Uterus (tissue), 4 donors: Measurements from ENCODE around the gene DCLK2. TPM values are rescaled to one million over a fixed set of nuclear protein-coding genes. Genes with fewer than 3 reads are reported as not detected.

Experiments
- DNase-seq, 2 donors: peaks; one replicate each; pipeline ENCODE4 v3.0.0-alpha.2; 2019 to 2020
- H3K27ac ChIP-seq, 2 donors: fragments of 200-600 bp; sonication (generic); 1 replicate in 1 of 2; 2 replicates in 1 of 2; pipeline ENCODE4 v1.5.1; 2016 to 2018
- H3K27me3 ChIP-seq, 2 donors: fragments of 200-600 bp; sonication (generic); one replicate each; pipeline ENCODE4 v1.5.1; 2018 to 2019; ENCODE audit warnings: control low read depth in 1 of 2
- H3K36me3 ChIP-seq, 2 donors: fragments of 200-600 bp; sonication (generic); one replicate each; pipeline ENCODE4 v1.5.1; 2019; ENCODE audit warnings: control low read depth in 1 of 2
- H3K4me1 ChIP-seq, 2 donors: fragments of 200-600 bp; sonication (generic); one replicate each; pipeline ENCODE4 v1.5.1; 2018 to 2019; ENCODE audit warnings: control low read depth in 1 of 2
- H3K4me3 ChIP-seq, 2 donors: fragments of 200-600 bp; sonication (generic); 1 replicate in 1 of 2; 2 replicates in 1 of 2; pipeline ENCODE4 v1.5.1; 2018 to 2019; ENCODE audit warnings: mild to moderate bottlenecking in 1 of 2
- H3K9me3 ChIP-seq, 2 donors: fragments of 200-600 bp; sonication (generic); one replicate each; pipeline ENCODE4 v1.5.1; 2019; ENCODE audit warnings: control low read depth in 1 of 2
- POLR2A ChIP-seq, 2 donors: fragments of 450-650 bp; IDR thresholded peaks; one replicate each; pipeline ENCODE4 v1.6.1; 2016; ENCODE audit warnings: antibody characterized with exemption in 2 of 2, mild to moderate bottlenecking in 1 of 2, moderate library complexity in 1 of 2
- intact Hi-C: fragments of 100-400 bp; cut with DNase I; formaldehyde crosslinking; loops from one replicate; pipeline ENCODE4 v1.15.1; 2023; ENCODE audit warnings: low total_unique reads
- total RNA-seq, 4 donors: library from RNA; depleted of rRNA in 3 of 4; stranded (reverse); fragments of >200 nt in 3 of 4; gene quantifications; one replicate each; pipeline versions ENCODE4 v1.1.0 to v1.2.4, GENCODE V29; 2014 to 2023
- TF ChIP-seq, protein P1 (sequence below), 4 experiments: fragments of 200-600 bp in 2 of 4; fragments of 450-650 bp in 2 of 4; sonication (generic) in 2 of 4; IDR thresholded peaks; one replicate each; pipeline ENCODE4 v1.5.1; 2016 to 2019; ENCODE audit warnings: antibody characterized with exemption in 4 of 4, mild to moderate bottlenecking in 2 of 4, moderate library complexity in 1 of 4
- donor health status: DM: yes; HTN: yes; CAD: no.

The DCLK2 gene
- total RNA-seq, 4 donors from 2014 or later: 0.29 to 27.5 (median 10.1) TPM

DNA sequence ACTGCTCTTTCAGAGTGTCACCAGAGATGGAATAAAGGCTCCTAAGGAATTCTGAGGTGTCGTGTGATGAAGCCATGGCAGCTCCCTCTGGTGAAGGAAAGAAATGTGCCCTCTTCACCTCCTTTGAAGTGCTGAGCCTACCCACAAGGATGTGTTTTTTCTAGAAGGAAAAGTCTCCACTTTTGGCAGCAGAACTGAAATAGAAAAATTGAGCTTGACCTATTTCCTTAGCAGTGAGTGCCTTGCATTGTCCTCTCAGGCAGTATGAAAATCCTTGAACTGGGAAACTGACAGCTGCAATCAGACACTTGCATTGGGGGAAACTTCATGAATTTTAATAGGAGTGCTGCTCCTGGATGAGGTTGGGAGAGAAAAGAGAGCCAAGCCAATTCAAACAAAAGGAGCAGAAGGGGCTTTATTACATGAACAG, 95.2 kb downstream of the DCLK2 start:
- no peaks in the 10 kb centered on the region for H3K36me3 ChIP-seq
- no peak overlapping the region for H3K4me3 ChIP-seq
- intact Hi-C loops: no loop called here
- no peaks in the 10 kb centered on the region for H3K27me3 ChIP-seq
- H3K4me1 ChIP-seq: peaks cover 0 to 6% of the 10 kb centered on the region in 2 donors
- H3K9me3 ChIP-seq: no peaks in the 10 kb centered on the region
- peak overlapping the region; percentile 19 to 49 for H3K27ac ChIP-seq
- TF ChIP-seq POLR2A (IDR thresholded peaks at IDR 0.05): no peak
- TF ChIP-seq, protein P1, sequence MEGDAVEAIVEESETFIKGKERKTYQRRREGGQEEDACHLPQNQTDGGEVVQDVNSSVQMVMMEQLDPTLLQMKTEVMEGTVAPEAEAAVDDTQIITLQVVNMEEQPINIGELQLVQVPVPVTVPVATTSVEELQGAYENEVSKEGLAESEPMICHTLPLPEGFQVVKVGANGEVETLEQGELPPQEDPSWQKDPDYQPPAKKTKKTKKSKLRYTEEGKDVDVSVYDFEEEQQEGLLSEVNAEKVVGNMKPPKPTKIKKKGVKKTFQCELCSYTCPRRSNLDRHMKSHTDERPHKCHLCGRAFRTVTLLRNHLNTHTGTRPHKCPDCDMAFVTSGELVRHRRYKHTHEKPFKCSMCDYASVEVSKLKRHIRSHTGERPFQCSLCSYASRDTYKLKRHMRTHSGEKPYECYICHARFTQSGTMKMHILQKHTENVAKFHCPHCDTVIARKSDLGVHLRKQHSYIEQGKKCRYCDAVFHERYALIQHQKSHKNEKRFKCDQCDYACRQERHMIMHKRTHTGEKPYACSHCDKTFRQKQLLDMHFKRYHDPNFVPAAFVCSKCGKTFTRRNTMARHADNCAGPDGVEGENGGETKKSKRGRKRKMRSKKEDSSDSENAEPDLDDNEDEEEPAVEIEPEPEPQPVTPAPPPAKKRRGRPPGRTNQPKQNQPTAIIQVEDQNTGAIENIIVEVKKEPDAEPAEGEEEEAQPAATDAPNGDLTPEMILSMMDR (IDR thresholded peaks at IDR 0.05): no peak
- no peak for DNase-seq

DNA sequence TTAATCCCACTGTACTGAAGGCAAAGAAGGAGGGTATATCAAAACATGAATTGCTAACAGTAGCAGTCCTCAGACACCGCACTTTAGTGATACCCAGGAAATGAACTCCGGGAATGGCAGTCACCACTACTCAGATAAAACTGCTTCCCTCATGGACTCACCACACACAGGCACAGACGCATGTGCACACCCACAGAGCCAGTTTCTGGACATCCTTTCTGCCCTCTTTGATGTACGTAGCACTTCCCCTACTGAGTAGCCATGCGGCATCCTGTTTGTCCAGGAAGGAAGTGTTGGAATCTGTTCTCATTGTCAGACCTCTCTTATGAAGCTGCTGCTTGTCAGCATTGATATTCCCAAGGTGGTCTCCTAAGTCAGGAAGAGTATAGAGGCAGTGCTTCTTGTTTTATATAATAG, 95.7 kb downstream of the DCLK2 start:
- peaks cover 0 to 6% of the 10 kb centered on the region in 2 donors for H3K4me1 ChIP-seq
- DNase-seq: peak in 1 of 2 donors; percentile 56
- no peaks in the 10 kb centered on the region for H3K9me3 ChIP-seq
- no peaks in the 10 kb centered on the region for H3K36me3 ChIP-seq
- TF ChIP-seq, protein P1 (IDR thresholded peaks at IDR 0.05): no peak
- no peak for TF ChIP-seq POLR2A (IDR thresholded peaks at IDR 0.05)
- H3K27ac ChIP-seq: peak overlapping the region; percentile 19 to 49
- intact Hi-C loops: no loop called here
- no peaks in the 10 kb centered on the region for H3K27me3 ChIP-seq
- no peak overlapping the region for H3K4me3 ChIP-seq

DNA sequence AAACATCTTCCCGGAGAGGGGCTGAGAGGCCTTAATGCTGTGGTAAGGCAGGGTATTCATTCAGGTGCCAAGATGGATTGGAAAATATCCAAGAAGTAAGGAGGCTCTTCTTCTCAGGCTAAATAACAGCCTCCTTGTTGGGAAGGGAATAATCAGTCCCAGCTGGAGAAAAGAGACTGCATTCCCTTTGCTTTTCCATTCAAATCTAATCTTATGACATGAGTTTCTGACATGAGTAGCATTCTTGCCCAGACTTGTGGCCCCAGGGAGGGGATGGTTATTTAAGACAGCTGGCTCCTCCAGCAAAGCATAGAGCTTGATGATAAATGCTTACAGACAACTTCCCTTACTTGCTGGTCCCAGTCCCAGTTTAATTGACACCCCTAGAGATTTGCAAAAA, 98.3 kb downstream of the DCLK2 start:
- intact Hi-C loops: no loop called here
- Histone ChIP-seq H3K9me3 (no peaks in the 10 kb centered on the region), H3K27me3 (no peaks in the 10 kb centered on the region), H3K4me3 (no peak overlapping the region), H3K36me3 (no peaks in the 10 kb centered on the region), H3K4me1 (peaks cover 0 to 6% of the 10 kb centered on the region in 2 donors), H3K27ac (no peak overlapping the region)
- no peak for TF ChIP-seq POLR2A (IDR thresholded peaks at IDR 0.05)
- TF ChIP-seq, protein P1 (IDR thresholded peaks at IDR 0.05): no peak
- DNase-seq: no peak

DNA sequence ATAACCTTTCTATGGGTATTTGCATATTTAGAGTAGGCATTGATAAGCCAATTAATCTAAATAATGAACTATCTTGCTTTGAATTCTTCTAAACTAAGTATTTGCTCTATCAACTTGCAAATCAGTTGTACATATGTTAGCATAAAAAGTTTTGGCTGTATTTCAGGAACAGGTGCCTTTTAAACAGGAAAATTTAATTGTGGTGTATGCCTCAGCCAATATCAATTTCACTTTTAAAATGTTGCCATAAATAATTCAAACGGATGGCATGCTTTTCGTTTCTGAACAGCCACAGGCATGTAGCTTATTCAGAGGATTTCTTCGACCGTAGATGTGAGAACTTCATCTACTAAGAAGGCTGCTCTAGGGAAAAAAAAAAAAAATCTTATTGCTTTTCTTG, 99.9 kb downstream of the DCLK2 start:
- intact Hi-C loops: no loop called here
- Histone ChIP-seq H3K27me3 (no peaks in the 10 kb centered on the region), H3K27ac (no peak overlapping the region), H3K36me3 (no peaks in the 10 kb centered on the region), H3K9me3 (no peaks in the 10 kb centered on the region), H3K4me1 (peaks cover 0 to 6% of the 10 kb centered on the region in 2 donors), H3K4me3 (no peak overlapping the region)
- no peak for TF ChIP-seq POLR2A (IDR thresholded peaks at IDR 0.05)
- TF ChIP-seq, protein P1 (IDR thresholded peaks at IDR 0.05): no peak
- no peak for DNase-seq

DNA sequence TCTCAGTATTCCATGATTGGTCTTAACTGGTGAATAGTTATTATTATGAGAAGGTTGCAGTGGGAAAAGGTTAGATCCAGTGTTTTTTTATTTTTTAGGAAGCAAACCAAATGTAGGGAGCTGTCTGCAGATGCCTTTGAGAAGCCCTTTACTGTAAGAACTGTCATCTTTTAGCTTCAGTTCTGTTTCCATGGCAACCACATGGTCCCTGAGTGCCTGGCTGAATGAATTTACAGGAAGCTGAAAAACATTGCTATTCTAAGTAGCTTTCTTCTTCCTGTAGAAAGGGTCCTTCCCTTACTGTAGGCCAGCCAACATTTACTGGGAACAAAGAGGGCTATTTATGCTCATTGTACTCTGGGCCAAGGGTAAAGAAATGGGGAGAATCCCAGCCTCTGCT, 103.3 kb downstream of the DCLK2 start:
- H3K36me3 ChIP-seq: no peaks in the 10 kb centered on the region
- H3K4me3 ChIP-seq: no peak overlapping the region
- TF ChIP-seq POLR2A (IDR thresholded peaks at IDR 0.05): no peak
- TF ChIP-seq, protein P1 (IDR thresholded peaks at IDR 0.05): no peak
- intact Hi-C loops: no loop called here
- peak overlapping the region in 1 of 2 donors; percentile 21 for H3K27ac ChIP-seq
- H3K9me3 ChIP-seq: no peaks in the 10 kb centered on the region
- peaks cover 0 to 6% of the 10 kb centered on the region in 2 donors for H3K4me1 ChIP-seq
- peak in 1 of 2 donors; percentile 28 for DNase-seq
- H3K27me3 ChIP-seq: no peaks in the 10 kb centered on the region
